GM12878 (cell line): Measurements from ENCODE around the gene FXN. TPM values are rescaled to one million over a fixed set of nuclear protein-coding genes. Genes with fewer than 3 reads are reported as not detected.

Source experiments
- ATAC-seq: fragments of 200-7000 bp; cut with Tn5 transposase; 3 replicates; pipeline ENCODE4 v1.9.1; 2020; ENCODE audit warnings: mild to moderate bottlenecking, moderate library complexity
- BruUV-seq: library from RNA; stranded (reverse); fragments of 400-500 nt; replicated peaks from 2 replicates; lab custom pipeline; 2021; lab: Mats Ljungman, UMichigan
- CTCF ChIA-PET: fragments of 300-600 bp; sonication (Branson Sonifier 250); formaldehyde crosslinking; extraction: SDS; loops from one replicate; lab custom pipeline; 2021; ENCODE audit warnings: inconsistent platforms; lab: Yijun Ruan, JAX
- POLR2A ChIA-PET: fragments of 350-600 bp; formaldehyde crosslinking; extraction: SDS; loops from one replicate; lab custom pipeline; 2021; ENCODE audit warnings: inconsistent platforms; lab: Charles Lee
- RAD21 ChIA-PET: fragments of 300-600 bp; sonication (Branson Sonifier 250); formaldehyde crosslinking; loops from one replicate; lab custom pipeline; 2023; ENCODE audit warnings: antibody characterized with exemption; ENCODE audit not compliant: unreplicated experiment; lab: Charles Lee
- SMC1A ChIA-PET: fragments of 300-600 bp; sonication (Branson Sonifier 250); formaldehyde crosslinking; loops from one replicate; lab custom pipeline; 2023; ENCODE audit not compliant: unreplicated experiment, uncharacterized antibody; lab: Charles Lee
- DNase-seq: peaks from one replicate; pipeline ENCODE4 v3.0.0-alpha.2; 2011; ENCODE audit warnings: low read depth, low spot score
- FAIRE-seq: peaks from 3 replicates; lab custom pipeline; 2011; peaks lifted over from hg19 to GRCh38; lab: Jason Lieb, UNC
- H2AFZ ChIP-seq: 2 replicates; pipeline ENCODE4 v1.6.0; 2011; ENCODE audit warnings: low read depth, low read length, control low read depth; ENCODE audit not compliant: control insufficient read depth
- H3K27ac ChIP-seq: 2 replicates; pipeline ENCODE4 v1.5.1; 2011; ENCODE audit warnings: control low read depth; ENCODE audit not compliant: control insufficient read depth, insufficient read depth
- H3K27me3 ChIP-seq, 2 experiments: replicated peaks in 1 of 2; 2 replicates each; pipeline versions ENCODE4 v1.6.0 to v1.6.1; 2011; ENCODE audit warnings: low read length in 1 of 2; ENCODE audit not compliant: control insufficient read depth in 2 of 2, insufficient read depth in 2 of 2
- H3K36me3 ChIP-seq, 2 experiments: 2 replicates each; pipeline ENCODE4 v1.5.1; 2011; ENCODE audit warnings: low read length in 1 of 2; ENCODE audit not compliant: control insufficient read depth in 2 of 2, insufficient read depth in 2 of 2
- H3K4me1 ChIP-seq: 2 replicates; pipeline ENCODE4 v1.6.1; 2011; ENCODE audit warnings: mild to moderate bottlenecking, low read length, moderate library complexity, mixed read lengths; ENCODE audit not compliant: control insufficient read depth, insufficient read depth
- H3K4me2 ChIP-seq: 2 replicates; pipeline ENCODE4 v1.6.0; 2011; ENCODE audit warnings: control low read depth; ENCODE audit not compliant: control insufficient read depth, insufficient read depth
- H3K4me3 ChIP-seq: fragments of 200-600 bp; sonication (generic); 2 replicates; pipeline ENCODE4 v1.5.1; 2016
- H3K79me2 ChIP-seq: 2 replicates; pipeline ENCODE4 v1.6.0; 2011; ENCODE audit warnings: low read length; ENCODE audit not compliant: control insufficient read depth, insufficient read depth
- H3K9ac ChIP-seq: 2 replicates; pipeline ENCODE4 v1.8.0; 2011; ENCODE audit warnings: low read length, control low read depth, mixed read lengths; ENCODE audit not compliant: control insufficient read depth, insufficient read depth
- H3K9me3 ChIP-seq: replicated peaks from 3 replicates; pipeline ENCODE4 v1.5.1; 2011; ENCODE audit warnings: mild to moderate bottlenecking, low read length; ENCODE audit not compliant: control insufficient read depth, insufficient read depth
- H4K20me1 ChIP-seq: 2 replicates; pipeline ENCODE4 v1.6.0; 2011; ENCODE audit not compliant: control insufficient read depth, insufficient read depth
- CEBPB ChIP-seq, 2 experiments: fragments of 150-350 bp in 1 of 2; IDR thresholded peaks; 2 replicates each; pipeline ENCODE4 v1.6.1; 2012 to 2014; ENCODE audit warnings: low read depth in 2 of 2, low read length in 2 of 2, borderline replicate concordance in 1 of 2, inconsistent platforms in 1 of 2
- DPF2 ChIP-seq: fragments of 450-650 bp; IDR thresholded peaks from 2 replicates; pipeline ENCODE4 v1.6.1; 2017; ENCODE audit warnings: mild to moderate bottlenecking
- HDAC6 ChIP-seq: fragments of 200-600 bp; sonication (generic); IDR thresholded peaks from one replicate; pipeline ENCODE4 v1.8.0; 2017; ENCODE audit warnings: antibody characterized with exemption; ENCODE audit not compliant: unreplicated experiment
- POLR2A ChIP-seq: IDR thresholded peaks from 2 replicates; pipeline ENCODE4 v1.6.1; 2011; ENCODE audit warnings: low read depth, mild to moderate bottlenecking, low read length
- PRDM15 ChIP-seq: fragments of 450-650 bp; formaldehyde crosslinking; IDR thresholded peaks from 2 replicates; pipeline ENCODE4 v1.4.0; 2020; ENCODE audit warnings: mild to moderate bottlenecking, moderate library complexity
- WGBS: methylation state at CpG from one replicate; pipeline ENCODE4 v1.1.6; 2016; ENCODE audit warnings: low lambda C conversion rate; ENCODE audit not compliant: insufficient replicate concordance, insufficient coverage; ENCODE audit errors: missing lambda C conversion rate; 5-methylcytosine and 5-hydroxymethylcytosine counted together
- in situ Hi-C: fragments of 300-500 bp; cut with MboI; formaldehyde crosslinking; loops from 9 replicates; pipeline ENCODE4 v1.14.3; 2018; ENCODE audit warnings: mixed read lengths
- intact Hi-C: fragments of 100-400 bp; cut with micrococcal nuclease; formaldehyde crosslinking; loops from one replicate; pipeline ENCODE4 v1.14.2; 2022; ENCODE audit not compliant: unreplicated experiment
- polyA plus RNA-seq, 11 experiments: library from polyadenylated mRNA; depleted of rRNA in 4 of 11; unstranded in 6 of 11; stranded (reverse) in 5 of 11; fragments of >200 nt; fragmentation: Nextera tagmentation in 4 of 11; fragmentation: Illumina TruSeq in 1 of 11; extraction: Ambion mirVana in 4 of 11; extraction: Trizol in 1 of 11; gene quantifications; 1 replicate in 1 of 11; 2 replicates in 10 of 11; pipeline versions ENCODE4 v1.2.1 to v1.2.3, GENCODE V29; 2011 to 2016; ENCODE audit warnings: inconsistent platforms in 2 of 11, missing spikeins in 2 of 11, low read depth in 1 of 11
- total RNA-seq, 4 experiments: library from RNA; depleted of rRNA in 3 of 4; stranded (reverse); fragments of >200 nt in 3 of 4; fragmentation: Illumina TruSeq in 1 of 4; extraction: Trizol in 1 of 4; gene quantifications; 2 replicates each; pipeline versions ENCODE4 v1.2.1 to v1.2.3, GENCODE V29; 2013 to 2021
- TF ChIP-seq, protein P1 (sequence below): fragments of 450-650 bp; IDR thresholded peaks from 2 replicates; pipeline ENCODE4 v1.6.1; 2017; ENCODE audit warnings: mild to moderate bottlenecking, moderate library complexity

FXN gene
- total and polyA plus RNA-seq, 10 of the 15 experiments (the other 5 are each of a cell fraction or from before 2014, with no cell fraction given), result 7.3 to 78.0 (median 23.2) TPM

DNA sequence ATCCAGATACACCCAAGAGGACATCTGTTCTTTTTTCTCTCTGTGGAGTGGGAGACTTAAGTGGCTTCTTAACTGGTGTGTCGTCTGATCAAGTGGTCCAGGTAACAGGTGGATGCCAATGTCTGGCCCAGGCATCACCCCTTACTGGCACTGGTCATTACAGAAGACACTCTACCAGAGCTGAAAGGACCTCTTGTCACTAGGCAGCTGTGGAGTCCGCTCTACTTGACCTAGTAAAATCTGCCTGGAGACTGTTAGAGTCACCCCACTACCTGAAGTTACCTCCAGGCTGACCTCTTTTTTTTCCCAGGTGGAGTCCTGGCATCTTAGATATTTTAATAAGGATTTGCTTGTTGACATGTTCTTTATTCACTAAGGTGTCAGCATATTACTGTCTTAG is 22.5 kb downstream of the FXN start:
- in situ Hi-C loops (loop anchor here (5.0 to 25.0 kb wide), 4 partner anchors 139 to 879 kb away; no protein-coding TSS in a partner anchor), intact Hi-C loops (loop anchor here (10.0 kb wide), 1 partner anchor 877 kb away; no protein-coding TSS in a partner anchor)
- Histone ChIP-seq H3K27ac (no peak overlapping the region), H3K9me3 (no peaks in the 10 kb centered on the region; the same call in 2 of the 3 replicates), H3K4me2 (no peak overlapping the region), H2AFZ (no peak overlapping the region), H3K79me2 (no peaks in the 10 kb centered on the region), H3K4me3 (no peak overlapping the region), H3K9ac (no peak overlapping the region), H3K4me1 (no peaks in the 10 kb centered on the region), H4K20me1 (no peaks in the 10 kb centered on the region), H3K27me3 (no peaks in the 10 kb centered on the region), H3K36me3 (peaks cover 2 to 6% of the 10 kb centered on the region in 2 experiments; a peak in 3 of 4 replicates)
- ATAC-seq (no peak), DNase-seq (no peak), FAIRE-seq (no peak)
- ChIA-PET SMC1A (interaction anchor here (5.8 kb wide), 1 partner anchor 135 kb away, joined by 130 read pairs; no protein-coding TSS in a partner anchor), CTCF (interaction anchor here (12.1 kb wide), 1 partner anchor 135 kb away, joined by 289 read pairs; no protein-coding TSS in a partner anchor), POLR2A (no interaction called here), RAD21 (interaction anchor here (8.7 kb wide), 1 partner anchor 136 kb away, joined by 159 read pairs; no protein-coding TSS in a partner anchor)
- 94% methylated on average over 2 of the region's 2 CpGs for WGBS
- TF ChIP-seq PRDM15 (no peak), DPF2 (no peak), CEBPB (IDR thresholded peaks at IDR 0.05; ENCODE audit: borderline replicate concordance in 1 of 2, low read depth in 2 of 2, low read length in 2 of 2) (no peak), HDAC6 (no peak), POLR2A (no peak)
- TF ChIP-seq, protein P1, sequence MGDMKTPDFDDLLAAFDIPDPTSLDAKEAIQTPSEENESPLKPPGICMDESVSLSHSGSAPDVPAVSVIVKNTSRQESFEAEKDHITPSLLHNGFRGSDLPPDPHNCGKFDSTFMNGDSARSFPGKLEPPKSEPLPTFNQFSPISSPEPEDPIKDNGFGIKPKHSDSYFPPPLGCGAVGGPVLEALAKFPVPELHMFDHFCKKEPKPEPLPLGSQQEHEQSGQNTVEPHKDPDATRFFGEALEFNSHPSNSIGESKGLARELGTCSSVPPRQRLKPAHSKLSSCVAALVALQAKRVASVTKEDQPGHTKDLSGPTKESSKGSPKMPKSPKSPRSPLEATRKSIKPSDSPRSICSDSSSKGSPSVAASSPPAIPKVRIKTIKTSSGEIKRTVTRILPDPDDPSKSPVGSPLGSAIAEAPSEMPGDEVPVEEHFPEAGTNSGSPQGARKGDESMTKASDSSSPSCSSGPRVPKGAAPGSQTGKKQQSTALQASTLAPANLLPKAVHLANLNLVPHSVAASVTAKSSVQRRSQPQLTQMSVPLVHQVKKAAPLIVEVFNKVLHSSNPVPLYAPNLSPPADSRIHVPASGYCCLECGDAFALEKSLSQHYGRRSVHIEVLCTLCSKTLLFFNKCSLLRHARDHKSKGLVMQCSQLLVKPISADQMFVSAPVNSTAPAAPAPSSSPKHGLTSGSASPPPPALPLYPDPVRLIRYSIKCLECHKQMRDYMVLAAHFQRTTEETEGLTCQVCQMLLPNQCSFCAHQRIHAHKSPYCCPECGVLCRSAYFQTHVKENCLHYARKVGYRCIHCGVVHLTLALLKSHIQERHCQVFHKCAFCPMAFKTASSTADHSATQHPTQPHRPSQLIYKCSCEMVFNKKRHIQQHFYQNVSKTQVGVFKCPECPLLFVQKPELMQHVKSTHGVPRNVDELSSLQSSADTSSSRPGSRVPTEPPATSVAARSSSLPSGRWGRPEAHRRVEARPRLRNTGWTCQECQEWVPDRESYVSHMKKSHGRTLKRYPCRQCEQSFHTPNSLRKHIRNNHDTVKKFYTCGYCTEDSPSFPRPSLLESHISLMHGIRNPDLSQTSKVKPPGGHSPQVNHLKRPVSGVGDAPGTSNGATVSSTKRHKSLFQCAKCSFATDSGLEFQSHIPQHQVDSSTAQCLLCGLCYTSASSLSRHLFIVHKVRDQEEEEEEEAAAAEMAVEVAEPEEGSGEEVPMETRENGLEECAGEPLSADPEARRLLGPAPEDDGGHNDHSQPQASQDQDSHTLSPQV, result no peak
- BruUV-seq, result no TSS peak
